DND-41 (cell line): ENCODE data around the gene ATP1B1.

ENCODE experiments used
- ATAC-seq: fragments of 200-7000 bp; cut with Tn5 transposase; 3 replicates; pipeline ENCODE4 v1.9.1; 2021; ENCODE audit warnings: low read depth; ENCODE audit not compliant: insufficient read depth
- DNase-seq: peaks from one replicate; pipeline ENCODE4 v3.0.0-alpha.2; 2020
- H2AFZ ChIP-seq: 2 replicates; pipeline ENCODE4 v1.6.0; 2012; ENCODE audit warnings: low read depth, low read length
- H3K27ac ChIP-seq: 2 replicates; pipeline ENCODE4 v1.5.1; 2012; ENCODE audit warnings: low read length, inconsistent platforms
- H3K27me3 ChIP-seq: fragments of 200-600 bp; sonication (generic); 2 replicates; pipeline ENCODE4 v1.6.0; 2012; ENCODE audit warnings: low read length, mild to moderate bottlenecking, inconsistent platforms; ENCODE audit not compliant: insufficient read depth, poor library complexity
- H3K36me3 ChIP-seq: 2 replicates; pipeline ENCODE4 v1.5.1; 2012; ENCODE audit warnings: low read length, inconsistent platforms; ENCODE audit not compliant: insufficient read depth
- H3K4me1 ChIP-seq: 2 replicates; pipeline ENCODE4 v1.5.1; 2012; ENCODE audit warnings: mild to moderate bottlenecking, low read length; ENCODE audit not compliant: insufficient read depth
- H3K4me2 ChIP-seq: 2 replicates; pipeline ENCODE4 v1.6.0; 2012; ENCODE audit warnings: mild to moderate bottlenecking, moderate library complexity, low read length, inconsistent platforms; ENCODE audit not compliant: insufficient read depth
- H3K4me3 ChIP-seq, 2 experiments: fragments of 200-600 bp in 1 of 2; shearing (Covaris generic) in 1 of 2; 2 replicates each; pipeline ENCODE4 v1.5.1; 2012 to 2016; ENCODE audit warnings: inconsistent platforms in 2 of 2, low read length in 2 of 2, mild to moderate bottlenecking in 2 of 2, low read depth in 1 of 2, moderate library complexity in 1 of 2
- H3K79me2 ChIP-seq: 2 replicates; pipeline ENCODE4 v1.6.0; 2012; ENCODE audit warnings: low read length, inconsistent platforms; ENCODE audit not compliant: insufficient read depth
- H3K9ac ChIP-seq: 2 replicates; pipeline ENCODE4 v1.6.0; 2012; ENCODE audit warnings: low read depth, mild to moderate bottlenecking, inconsistent platforms, low read length, moderate library complexity
- H3K9me3 ChIP-seq: 2 replicates; pipeline ENCODE4 v1.5.1; 2012; ENCODE audit warnings: low read length, moderate library complexity, mild to moderate bottlenecking, inconsistent platforms; ENCODE audit not compliant: insufficient read depth, severe bottlenecking
- H4K20me1 ChIP-seq: 2 replicates; pipeline ENCODE4 v1.6.0; 2012; ENCODE audit warnings: low read length; ENCODE audit not compliant: insufficient read depth
- EZH2 ChIP-seq: IDR thresholded peaks from 3 replicates; pipeline ENCODE4 v1.6.1; 2012; ENCODE audit warnings: borderline replicate concordance, low read depth, mild to moderate bottlenecking, moderate library complexity, low read length, inconsistent platforms; ENCODE audit not compliant: severe bottlenecking
- TF ChIP-seq, protein P1 (sequence below): IDR thresholded peaks from 2 replicates; pipeline ENCODE4 v1.5.1; 2012; ENCODE audit warnings: borderline replicate concordance, low read length, moderate library complexity, mild to moderate bottlenecking; ENCODE audit not compliant: poor library complexity, severe bottlenecking; ENCODE audit errors: extremely low read depth

Gene ATP1B1

GRCh38 chr1:169150641-169151337 is 44.3 kb downstream of the ATP1B1 start:
- no peak overlapping the region for H3K4me2 ChIP-seq
- H3K36me3 ChIP-seq: no peaks in the 10 kb centered on the region
- H3K9ac ChIP-seq: no peak overlapping the region
- no peaks in the 10 kb centered on the region for H3K79me2 ChIP-seq
- no peak overlapping the region for H3K4me3 ChIP-seq
- no peaks in the 10 kb centered on the region for H3K4me1 ChIP-seq
- no peak overlapping the region for H2AFZ ChIP-seq
- TF ChIP-seq, protein P1, sequence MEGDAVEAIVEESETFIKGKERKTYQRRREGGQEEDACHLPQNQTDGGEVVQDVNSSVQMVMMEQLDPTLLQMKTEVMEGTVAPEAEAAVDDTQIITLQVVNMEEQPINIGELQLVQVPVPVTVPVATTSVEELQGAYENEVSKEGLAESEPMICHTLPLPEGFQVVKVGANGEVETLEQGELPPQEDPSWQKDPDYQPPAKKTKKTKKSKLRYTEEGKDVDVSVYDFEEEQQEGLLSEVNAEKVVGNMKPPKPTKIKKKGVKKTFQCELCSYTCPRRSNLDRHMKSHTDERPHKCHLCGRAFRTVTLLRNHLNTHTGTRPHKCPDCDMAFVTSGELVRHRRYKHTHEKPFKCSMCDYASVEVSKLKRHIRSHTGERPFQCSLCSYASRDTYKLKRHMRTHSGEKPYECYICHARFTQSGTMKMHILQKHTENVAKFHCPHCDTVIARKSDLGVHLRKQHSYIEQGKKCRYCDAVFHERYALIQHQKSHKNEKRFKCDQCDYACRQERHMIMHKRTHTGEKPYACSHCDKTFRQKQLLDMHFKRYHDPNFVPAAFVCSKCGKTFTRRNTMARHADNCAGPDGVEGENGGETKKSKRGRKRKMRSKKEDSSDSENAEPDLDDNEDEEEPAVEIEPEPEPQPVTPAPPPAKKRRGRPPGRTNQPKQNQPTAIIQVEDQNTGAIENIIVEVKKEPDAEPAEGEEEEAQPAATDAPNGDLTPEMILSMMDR: no peak
- TF ChIP-seq EZH2: no peak
- no peak for ATAC-seq
- H3K27ac ChIP-seq: no peak overlapping the region
- H3K9me3 ChIP-seq: no peaks in the 10 kb centered on the region
- DNase-seq: no peak
- no peaks in the 10 kb centered on the region for H3K27me3 ChIP-seq
- no peaks in the 10 kb centered on the region for H4K20me1 ChIP-seq

GRCh38 chr1:169151338-169151837 is 44.9 kb downstream of the ATP1B1 start:
- Histone ChIP-seq H3K4me1 (no peaks in the 10 kb centered on the region), H3K36me3 (no peaks in the 10 kb centered on the region), H3K27me3 (no peaks in the 10 kb centered on the region), H2AFZ (no peak overlapping the region), H3K4me3 (no peak overlapping the region), H4K20me1 (no peaks in the 10 kb centered on the region), H3K27ac (no peak overlapping the region), H3K9me3 (no peaks in the 10 kb centered on the region), H3K4me2 (no peak overlapping the region), H3K79me2 (no peaks in the 10 kb centered on the region), H3K9ac (no peak overlapping the region)
- ATAC-seq (no peak), DNase-seq (no peak)
- no peak for TF ChIP-seq EZH2
- TF ChIP-seq, protein P1: no peak

GRCh38 chr1:169155675-169156074 is 49.2 kb downstream of the ATP1B1 start:
- no peak overlapping the region for H3K4me2 ChIP-seq
- no peak overlapping the region for H3K27ac ChIP-seq
- no peaks in the 10 kb centered on the region for H3K36me3 ChIP-seq
- H3K9ac ChIP-seq: no peak overlapping the region
- no peaks in the 10 kb centered on the region for H3K27me3 ChIP-seq
- no peaks in the 10 kb centered on the region for H3K4me1 ChIP-seq
- no peaks in the 10 kb centered on the region for H3K79me2 ChIP-seq
- no peak overlapping the region for H2AFZ ChIP-seq
- no peaks in the 10 kb centered on the region for H3K9me3 ChIP-seq
- no peak overlapping the region for H3K4me3 ChIP-seq
- no peak for DNase-seq
- TF ChIP-seq, protein P1: no peak
- no peak for TF ChIP-seq EZH2
- ATAC-seq: no peak
- H4K20me1 ChIP-seq: no peaks in the 10 kb centered on the region
